K562 (cell line): ENCODE data around the gene AP1M1. TPM values are rescaled to one million over a fixed set of nuclear protein-coding genes. Genes with fewer than 3 reads are reported as not detected.

Source experiments
- BCOR ChIP-seq: fragments of 450-650 bp; IDR thresholded peaks from 2 replicates; pipeline ENCODE4 v1.6.1; 2016
- CREB3 ChIP-seq: fragments of 450-650 bp; conservative IDR thresholded peaks from 2 replicates; pipeline ENCODE4 v1.6.1; 2016; ENCODE audit warnings: missing genetic modification characterization, low read depth, mild to moderate bottlenecking, missing compliant biosample characterization, moderate library complexity
- CTBP1 ChIP-seq: fragments of 450-650 bp; IDR thresholded peaks from 2 replicates; pipeline ENCODE4 v1.6.1; 2016; ENCODE audit warnings: borderline replicate concordance
- DPF2 ChIP-seq: fragments of 450-650 bp; IDR thresholded peaks from 2 replicates; pipeline ENCODE4 v1.6.1; 2016
- ETV6 ChIP-seq, 3 experiments: fragments of 150-350 bp in 1 of 3; sonication (generic) in 1 of 3; formaldehyde crosslinking in 1 of 3; IDR thresholded peaks; 2 replicates each; pipeline versions ENCODE4 v1.6.1 to v1.8.0; 2014 to 2022; ENCODE audit warnings: borderline replicate concordance in 2 of 3, low read depth in 2 of 3, antibody characterized with exemption in 1 of 3, low read length in 1 of 3, mild to moderate bottlenecking in 1 of 3, missing genetic modification reagents in 1 of 3
- FOXP4 ChIP-seq: sonication (generic); formaldehyde crosslinking; IDR thresholded peaks from 2 replicates; pipeline ENCODE4 v1.8.0; 2022; ENCODE audit warnings: mild to moderate bottlenecking, missing genetic modification reagents, borderline replicate concordance
- KLF16 ChIP-seq: IDR thresholded peaks from 2 replicates; pipeline ENCODE4 v1.6.1; 2016; ENCODE audit warnings: antibody characterized with exemption
- PRDM10 ChIP-seq: fragments of 450-650 bp; IDR thresholded peaks from 2 replicates; pipeline ENCODE4 v1.6.1; 2018; ENCODE audit not compliant: partially characterized antibody
- RREB1 ChIP-seq: fragments of 250-450 bp; sonication (Bioruptor Pico); IDR thresholded peaks from 2 replicates; pipeline ENCODE4 v1.4.0; 2020
- SMAD3 ChIP-seq: fragments of 450-650 bp; formaldehyde crosslinking; conservative IDR thresholded peaks from 2 replicates; pipeline ENCODE4 v1.4.0; 2020; ENCODE audit warnings: mild to moderate bottlenecking
- ZKSCAN8 ChIP-seq: fragments of 200-800 bp; sonication (Bioruptor generic); IDR thresholded peaks from 2 replicates; pipeline ENCODE4 v1.6.1; 2016; ENCODE audit warnings: missing genetic modification characterization, missing compliant biosample characterization
- ZNF347 ChIP-seq: fragments of 450-650 bp; formaldehyde crosslinking; IDR thresholded peaks from 2 replicates; pipeline ENCODE4 v1.4.0; 2020; ENCODE audit warnings: low read depth, mild to moderate bottlenecking, moderate library complexity
- ZNF449 ChIP-seq: fragments of 250-450 bp; sonication (Bioruptor Pico); IDR thresholded peaks from 2 replicates; pipeline ENCODE4 v1.8.0; 2022; ENCODE audit warnings: moderate library complexity, mild to moderate bottlenecking, inconsistent platforms
- polyA plus RNA-seq, 8 experiments: library from polyadenylated mRNA; depleted of rRNA in 4 of 8; stranded (reverse) in 5 of 8; unstranded in 3 of 8; fragments of >200 nt; fragmentation: Nextera tagmentation in 2 of 8; fragmentation: Illumina TruSeq in 1 of 8; extraction: Ambion mirVana in 2 of 8; extraction: Trizol in 1 of 8; gene quantifications; 2 replicates each; pipeline versions ENCODE4 v1.2.1 to v1.2.3, GENCODE V29; 2011 to 2014; ENCODE audit warnings: inconsistent platforms in 1 of 8, missing spikeins in 1 of 8
- total RNA-seq, 7 experiments: library from RNA; depleted of rRNA in 6 of 7; stranded (reverse); fragments of >200 nt in 6 of 7; fragmentation: Illumina TruSeq in 2 of 7; extraction: Trizol in 2 of 7; gene quantifications; 2 replicates each; pipeline versions ENCODE4 v1.2.1 to v1.2.3, GENCODE V29; 2011 to 2021; ENCODE audit warnings: low replicate concordance in 1 of 7

Gene AP1M1
- total and polyA plus RNA-seq, 9 of the 15 experiments (the other 6 are each of a cell fraction or from before 2014, with no cell fraction given), result 0.87 to 56.2 (median 29.1) TPM

GRCh38 chr19:16160943-16161560, 36.7 kb upstream of the AP1M1 start (continued):
- TF ChIP-seq ZNF449 (no peak), ETV6 (IDR thresholded peaks at IDR 0.05; ENCODE audit: borderline replicate concordance in 1 of 2, low read depth in 2 of 2, low read length in 1 of 2) (no peak), ETV6 (CRISPR knock-in tag; IDR thresholded peaks at IDR 0.05; ENCODE audit: borderline replicate concordance) (no peak), FOXP4 (CRISPR knock-in tag) (no peak), DPF2 (peak; percentile 30; the same call in 1 of the 2 replicates), RREB1 (CRISPR knock-in tag) (no peak), BCOR (peak; percentile 95), CTBP1 (no peak), ZNF347 (CRISPR knock-in tag) (no peak), CREB3 (tag) (no peak), PRDM10 (peak; percentile 38), KLF16 (no peak), ZKSCAN8 (CRISPR knock-in tag) (no peak), SMAD3 (CRISPR knock-in tag) (no peak)
